Gastrocnemius medialis (tissue), 4 donors: ENCODE data around the gene PPP1R12A. TPM values are rescaled to one million over a fixed set of nuclear protein-coding genes. Genes with fewer than 3 reads are reported as not detected.
A peak's percentile ranks its signal among the peaks of the same experiment; 100 is the strongest.

ENCODE experiments used
- ATAC-seq, 2 donors: fragments of 150-250 bp; one replicate each; pipeline ENCODE4 v1.9.1; 2016
- DNase-seq, 2 donors: peaks; one replicate each; pipeline ENCODE4 v3.0.0-alpha.2; 2019
- H3K27ac ChIP-seq, 4 donors: fragments of 200-600 bp; sonication (generic); 1 replicate in 1 of 4; 2 replicates in 3 of 4; pipeline ENCODE4 v1.5.1; 2016 to 2018; ENCODE audit warnings: mild to moderate bottlenecking in 2 of 4, moderate library complexity in 1 of 4
- H3K27me3 ChIP-seq, 3 donors: fragments of 200-600 bp; sonication (generic) in 2 of 3; 1 replicate in 1 of 3; 2 replicates in 2 of 3; pipeline versions ENCODE4 v1.5.1 to v1.6.0; 2016 to 2019; ENCODE audit warnings: mild to moderate bottlenecking in 1 of 3, moderate library complexity in 1 of 3
- H3K36me3 ChIP-seq, 2 donors: fragments of 200-600 bp; sonication (generic) in 1 of 2; one replicate each; pipeline ENCODE4 v1.5.1; 2017 to 2018
- H3K4me1 ChIP-seq, 2 donors: fragments of 200-600 bp; sonication (generic) in 1 of 2; one replicate each; pipeline ENCODE4 v1.5.1; 2016 to 2017; ENCODE audit warnings: mild to moderate bottlenecking in 2 of 2
- H3K4me3 ChIP-seq, 4 donors: fragments of 200-600 bp; sonication (generic) in 3 of 4; 1 replicate in 1 of 4; 2 replicates in 3 of 4; pipeline ENCODE4 v1.5.1; 2016 to 2019; ENCODE audit warnings: mild to moderate bottlenecking in 2 of 4
- H3K9me3 ChIP-seq, 3 donors: fragments of 200-600 bp; sonication (generic) in 2 of 3; 1 replicate in 1 of 3; 2 replicates in 2 of 3; pipeline ENCODE4 v1.5.1; 2016 to 2019
- POLR2A ChIP-seq, 2 donors: fragments of 450-650 bp; IDR thresholded peaks; one replicate each; pipeline ENCODE4 v1.6.1; 2017; ENCODE audit warnings: antibody characterized with exemption in 2 of 2, mild to moderate bottlenecking in 2 of 2, moderate library complexity in 2 of 2
- in situ Hi-C, 4 donors: fragments of 200-750 bp; cut with MboI; loops; one replicate each; pipeline versions ENCODE4 v1.15.0 to v1.8.0; 2017; ENCODE audit warnings: low sequenced_read_pairs in 4 of 4
- intact Hi-C: fragments of 100-400 bp; cut with DNase I; formaldehyde crosslinking; loops from one replicate; pipeline ENCODE4 v1.15.1; 2023; ENCODE audit warnings: low total_unique reads
- total RNA-seq, 4 donors: library from RNA; depleted of rRNA; stranded (reverse); fragments of >200 nt; gene quantifications; one replicate each; pipeline versions ENCODE4 v1.1.0 to v1.2.3, GENCODE V29; 2016
- TF ChIP-seq, protein P1 (sequence below), 5 experiments: fragments of 450-650 bp in 3 of 5; fragments of 200-600 bp in 2 of 5; sonication (generic) in 2 of 5; IDR thresholded peaks in 4 of 5; conservative IDR thresholded peaks in 1 of 5; 1 replicate in 4 of 5; 2 replicates in 1 of 5; pipeline ENCODE4 v1.5.1; 2016 to 2019; ENCODE audit warnings: antibody characterized with exemption in 5 of 5, mild to moderate bottlenecking in 3 of 5, moderate library complexity in 3 of 5

PPP1R12A gene
- total RNA-seq, 4 donors from 2014 or later = 38.0 to 65.7 (median 47.2) TPM

DNA sequence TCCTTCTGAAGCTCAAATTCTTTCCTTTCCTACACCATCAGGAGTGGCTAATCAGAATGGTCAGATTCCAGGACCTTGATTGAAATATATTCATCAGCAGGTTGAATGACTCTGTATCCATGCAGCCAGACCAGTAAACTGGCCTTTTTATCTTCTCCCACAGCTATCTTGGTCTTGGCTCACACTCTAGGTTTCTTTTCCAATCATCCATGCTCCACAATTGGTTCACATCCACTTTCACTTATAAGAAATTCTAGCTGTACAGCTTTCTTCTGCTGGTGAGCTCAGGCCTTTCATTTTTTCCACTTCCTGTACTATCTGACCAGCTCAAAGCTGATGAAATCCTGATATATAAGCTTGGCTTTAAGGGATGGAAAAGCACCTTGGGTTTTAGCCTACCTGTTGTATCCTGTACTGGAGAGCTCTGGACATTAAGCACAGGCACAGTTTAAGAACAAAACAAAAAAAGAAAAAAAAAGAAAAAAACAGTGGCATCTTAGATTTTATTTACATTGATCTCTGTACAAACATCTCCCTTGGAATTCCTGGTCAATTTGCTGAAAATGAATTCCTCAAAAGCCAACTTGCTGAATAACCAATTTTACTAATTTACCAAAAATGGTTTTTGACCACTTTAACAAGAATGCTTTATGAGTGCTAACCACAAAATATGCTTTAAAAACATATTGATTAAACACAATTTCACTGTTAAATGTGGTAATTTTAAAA, 152.6 kb downstream of the PPP1R12A start:
- Histone ChIP-seq H3K27ac (no peak overlapping the region), H3K27me3 (no peaks in the 10 kb centered on the region), H3K9me3 (no peaks in the 10 kb centered on the region), H3K4me3 (no peak overlapping the region), H3K4me1 (no peaks in the 10 kb centered on the region), H3K36me3 (peaks cover 0 to 44% of the 10 kb centered on the region in 2 donors)
- DNase-seq (no peak), ATAC-seq (no peak)
- intact Hi-C loops (no loop called here), in situ Hi-C loops (no loop called here)
- TF ChIP-seq, protein P1, sequence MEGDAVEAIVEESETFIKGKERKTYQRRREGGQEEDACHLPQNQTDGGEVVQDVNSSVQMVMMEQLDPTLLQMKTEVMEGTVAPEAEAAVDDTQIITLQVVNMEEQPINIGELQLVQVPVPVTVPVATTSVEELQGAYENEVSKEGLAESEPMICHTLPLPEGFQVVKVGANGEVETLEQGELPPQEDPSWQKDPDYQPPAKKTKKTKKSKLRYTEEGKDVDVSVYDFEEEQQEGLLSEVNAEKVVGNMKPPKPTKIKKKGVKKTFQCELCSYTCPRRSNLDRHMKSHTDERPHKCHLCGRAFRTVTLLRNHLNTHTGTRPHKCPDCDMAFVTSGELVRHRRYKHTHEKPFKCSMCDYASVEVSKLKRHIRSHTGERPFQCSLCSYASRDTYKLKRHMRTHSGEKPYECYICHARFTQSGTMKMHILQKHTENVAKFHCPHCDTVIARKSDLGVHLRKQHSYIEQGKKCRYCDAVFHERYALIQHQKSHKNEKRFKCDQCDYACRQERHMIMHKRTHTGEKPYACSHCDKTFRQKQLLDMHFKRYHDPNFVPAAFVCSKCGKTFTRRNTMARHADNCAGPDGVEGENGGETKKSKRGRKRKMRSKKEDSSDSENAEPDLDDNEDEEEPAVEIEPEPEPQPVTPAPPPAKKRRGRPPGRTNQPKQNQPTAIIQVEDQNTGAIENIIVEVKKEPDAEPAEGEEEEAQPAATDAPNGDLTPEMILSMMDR (IDR thresholded peaks at IDR 0.05 in 4 of 5, conservative IDR thresholded peaks at IDR 0.05 in 1 of 5) = no peak
- TF ChIP-seq POLR2A (IDR thresholded peaks at IDR 0.05) = no peak

DNA sequence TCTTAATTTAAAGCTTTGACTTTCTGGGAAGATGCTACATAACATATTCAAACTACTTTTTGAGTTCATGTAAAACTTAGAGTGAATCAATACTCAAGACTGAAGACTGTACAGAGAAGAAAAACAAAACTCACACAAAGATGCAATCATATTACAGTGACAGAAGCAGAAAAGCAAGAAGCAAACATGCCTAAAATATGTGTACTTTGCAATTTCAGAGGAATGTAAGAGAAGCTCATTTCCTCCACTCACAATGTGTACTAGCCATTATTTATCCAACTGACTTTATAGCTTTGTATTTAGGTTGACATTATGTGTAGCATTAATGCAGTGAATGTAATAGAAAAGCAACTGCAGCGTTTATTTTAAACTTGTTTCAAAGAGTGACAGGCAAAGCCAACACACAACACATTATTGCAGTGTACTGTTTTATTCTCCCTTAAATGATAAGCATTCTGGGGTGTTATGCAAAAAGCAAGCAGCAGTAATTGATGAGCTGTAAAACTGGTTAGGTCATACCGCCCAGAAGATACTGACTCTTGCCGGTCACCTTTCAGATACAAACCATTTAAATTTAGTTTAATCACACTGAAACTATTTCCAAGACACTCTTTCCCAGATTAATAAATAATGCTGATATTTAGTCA, 156.0 kb downstream of the PPP1R12A start:
- no peak for TF ChIP-seq POLR2A (IDR thresholded peaks at IDR 0.05)
- TF ChIP-seq, protein P1 (IDR thresholded peaks at IDR 0.05 in 4 of 5, conservative IDR thresholded peaks at IDR 0.05 in 1 of 5) = no peak
- in situ Hi-C loops (no loop called here), intact Hi-C loops (no loop called here)
- Histone ChIP-seq H3K9me3 (no peaks in the 10 kb centered on the region), H3K27ac (no peak overlapping the region), H3K4me1 (no peaks in the 10 kb centered on the region), H3K4me3 (no peak overlapping the region), H3K27me3 (no peaks in the 10 kb centered on the region), H3K36me3 (peaks cover 0 to 45% of the 10 kb centered on the region in 2 donors)
- ATAC-seq = no peak
- DNase-seq = no peak

DNA sequence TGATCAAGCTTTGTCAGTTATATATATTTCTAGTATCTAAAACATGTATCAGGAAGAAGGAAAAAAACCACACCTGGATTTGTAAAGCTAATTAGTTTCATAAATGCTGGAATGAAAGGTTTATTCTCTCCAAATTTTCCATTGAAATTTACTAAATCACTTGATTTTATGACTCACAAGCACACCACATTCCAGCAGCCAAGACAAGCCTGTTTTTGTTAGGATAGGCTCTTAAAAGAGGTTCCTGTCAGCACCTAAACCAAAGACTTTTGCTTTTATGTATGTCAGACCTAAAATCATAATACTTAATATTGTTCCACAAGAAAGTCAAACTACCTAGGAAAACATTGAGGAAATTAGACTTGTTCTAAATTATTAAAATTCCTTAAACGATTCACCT, 158.8 kb downstream of the PPP1R12A start:
- no peak overlapping the region for H3K4me3 ChIP-seq
- no peaks in the 10 kb centered on the region for H3K27me3 ChIP-seq
- ATAC-seq (no peak), DNase-seq (no peak)
- no peaks in the 10 kb centered on the region for H3K9me3 ChIP-seq
- peaks cover 0 to 34% of the 10 kb centered on the region in 2 donors for H3K36me3 ChIP-seq
- in situ Hi-C loops = no loop called here
- no peaks in the 10 kb centered on the region for H3K4me1 ChIP-seq
- H3K27ac ChIP-seq = peak overlapping the region in 2 of 4 donors; percentile 6 to 26
- TF ChIP-seq, protein P1 (IDR thresholded peaks at IDR 0.05 in 4 of 5, conservative IDR thresholded peaks at IDR 0.05 in 1 of 5) = no peak
- no peak for TF ChIP-seq POLR2A (IDR thresholded peaks at IDR 0.05)
- intact Hi-C loops = no loop called here

DNA sequence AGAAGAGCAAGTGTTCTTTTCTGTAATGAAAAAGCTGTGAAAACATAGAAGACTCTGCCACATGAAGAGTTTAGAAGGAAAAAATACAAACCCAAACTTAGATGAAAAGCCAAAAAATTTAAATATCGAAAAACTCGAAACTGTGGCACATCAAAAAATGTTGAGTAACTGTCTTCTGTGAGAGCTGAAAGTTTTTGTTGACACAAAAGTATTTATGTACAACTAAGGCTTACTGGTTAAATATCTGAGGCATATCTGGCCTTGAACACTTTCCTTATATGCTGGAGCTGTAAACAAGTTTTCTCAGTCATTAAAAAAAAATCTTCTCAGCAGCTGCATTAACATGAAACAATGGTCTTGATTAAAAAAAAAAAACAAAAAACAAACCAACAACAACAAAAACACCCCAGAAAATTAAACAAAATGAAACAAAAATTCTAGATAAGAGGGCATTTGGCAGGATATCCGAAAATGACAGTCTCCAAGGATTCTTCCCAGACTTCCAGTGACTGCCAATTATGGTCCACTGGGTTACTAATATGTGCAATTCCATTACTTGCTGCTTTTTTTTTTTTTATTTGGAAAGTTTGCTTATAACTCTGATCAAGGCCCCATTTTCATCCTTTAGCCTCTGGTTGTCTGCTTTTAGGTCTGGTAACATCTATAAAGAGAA, 159.4 kb downstream of the PPP1R12A start:
- Histone ChIP-seq H3K27me3 (no peaks in the 10 kb centered on the region), H3K4me1 (no peaks in the 10 kb centered on the region), H3K9me3 (no peaks in the 10 kb centered on the region), H3K27ac (peak overlapping the region in 2 of 4 donors; percentile 6 to 26), H3K4me3 (no peak overlapping the region), H3K36me3 (peaks cover 0 to 28% of the 10 kb centered on the region in 2 donors)
- TF ChIP-seq, protein P1 (IDR thresholded peaks at IDR 0.05 in 4 of 5, conservative IDR thresholded peaks at IDR 0.05 in 1 of 5) = no peak
- no peak for TF ChIP-seq POLR2A (IDR thresholded peaks at IDR 0.05)
- in situ Hi-C loops (no loop called here), intact Hi-C loops (no loop called here)
- no peak for DNase-seq
- no peak for ATAC-seq
